Fibroblast of lung (primary cell): ENCODE results near the gene ORM2. TPM values are rescaled to one million over a fixed set of nuclear protein-coding genes. Genes with fewer than 3 reads are reported as not detected.

Experiments used
- DNase-seq, 2 donors: peaks; one replicate each; pipeline versions ENCODE4 v3.0.0 to v3.0.0-alpha.2; 2010; ENCODE audit warnings: low read depth in 2 of 2
- H2AFZ ChIP-seq: 2 replicates; pipeline ENCODE4 v1.5.1; 2012; ENCODE audit warnings: low read length, control low read depth, inconsistent platforms
- H3K27ac ChIP-seq: 2 replicates; pipeline ENCODE4 v1.5.1; 2011; ENCODE audit warnings: low read length, control low read depth; ENCODE audit not compliant: insufficient read depth
- H3K27me3 ChIP-seq: 2 replicates; pipeline ENCODE4 v1.5.1; 2011; ENCODE audit warnings: mild to moderate bottlenecking, low read length; ENCODE audit not compliant: control insufficient read depth, insufficient read depth
- H3K36me3 ChIP-seq: 2 replicates; pipeline ENCODE4 v1.5.1; 2011; ENCODE audit warnings: low read length; ENCODE audit not compliant: control insufficient read depth, insufficient read depth
- H3K4me1 ChIP-seq: 2 replicates; pipeline ENCODE4 v1.5.1; 2011; ENCODE audit warnings: low read length; ENCODE audit not compliant: control insufficient read depth, insufficient read depth; ENCODE audit errors: extremely low read depth
- H3K4me2 ChIP-seq: 2 replicates; pipeline ENCODE4 v1.5.1; 2011; ENCODE audit warnings: low read length, control low read depth; ENCODE audit not compliant: insufficient read depth; ENCODE audit errors: extremely low read depth
- H3K4me3 ChIP-seq, 4 experiments: fragments of 200-600 bp in 1 of 4; sonication (generic) in 1 of 4; replicated peaks in 1 of 4; 2 replicates each; pipeline ENCODE4 v1.5.1; 2011 to 2016; ENCODE audit warnings: low read length in 4 of 4, low read depth in 3 of 4, mild to moderate bottlenecking in 3 of 4, control low read depth in 2 of 4, inconsistent platforms in 1 of 4, mixed read lengths in 1 of 4; ENCODE audit not compliant: insufficient read depth in 1 of 4; ENCODE audit errors: control extremely low read depth in 1 of 4
- H3K79me2 ChIP-seq: 2 replicates; pipeline ENCODE4 v1.5.1; 2012; ENCODE audit warnings: mild to moderate bottlenecking, low read length, inconsistent platforms; ENCODE audit not compliant: control insufficient read depth, insufficient read depth
- H3K9ac ChIP-seq: 2 replicates; pipeline ENCODE4 v1.5.1; 2011; ENCODE audit warnings: mild to moderate bottlenecking, low read length, control low read depth; ENCODE audit not compliant: insufficient read depth
- H3K9me3 ChIP-seq: 2 replicates; pipeline ENCODE4 v1.5.1; 2012; ENCODE audit warnings: low read depth, low read length; ENCODE audit not compliant: control insufficient read depth, insufficient read depth
- H4K20me1 ChIP-seq: 2 replicates; pipeline ENCODE4 v1.5.1; 2011; ENCODE audit warnings: low read length; ENCODE audit not compliant: control insufficient read depth, insufficient read depth; ENCODE audit errors: extremely low read depth
- EZH2 ChIP-seq: IDR thresholded peaks from 2 replicates; pipeline ENCODE4 v1.5.1; 2012; ENCODE audit warnings: low read length, control low read depth, mild to moderate bottlenecking; ENCODE audit errors: missing control alignments
- polyA plus RNA-seq, 2 donors: library from polyadenylated mRNA; depleted of rRNA in 1 of 2; stranded (reverse) in 1 of 2; unstranded in 1 of 2; fragments of >200 nt; gene quantifications; 2 replicates each; pipeline ENCODE4 v1.2.1, GENCODE V29; 2011 to 2012; ENCODE audit warnings: missing spikeins in 1 of 2
- total RNA-seq: library from RNA; depleted of rRNA; stranded (reverse); fragments of >200 nt; gene quantifications from 2 replicates; pipeline ENCODE4 v1.2.1, GENCODE V29; 2014
- TF ChIP-seq, protein P1 (sequence below), 2 donors: IDR thresholded peaks in 1 of 2; conservative IDR thresholded peaks in 1 of 2; 1 replicate in 1 of 2; 2 replicates in 1 of 2; pipeline ENCODE4 v1.5.1; 2011 to 2012; ENCODE audit warnings: low read length in 2 of 2, control low read depth in 1 of 2, inconsistent platforms in 1 of 2, low read depth in 1 of 2, mild to moderate bottlenecking in 1 of 2

Gene ORM2
- total and polyA plus RNA-seq, 2 donors (not counting 1 experiment from before 2014, with no cell fraction given): not detected

GRCh38 chr9:114362394-114362793 lies 32.7 kb downstream of the ORM2 start:
- Histone ChIP-seq H2AFZ (no peak overlapping the region), H3K36me3 (peaks cover 16% of the 10 kb centered on the region), H3K9me3 (no peaks in the 10 kb centered on the region), H3K79me2 (no peaks in the 10 kb centered on the region), H3K4me1 (peaks cover 10% of the 10 kb centered on the region), H3K27ac (no peak overlapping the region), H4K20me1 (no peaks in the 10 kb centered on the region), H3K9ac (no peak overlapping the region), H3K4me3 (no peak overlapping the region), H3K4me2 (no peak overlapping the region), H3K27me3 (no peaks in the 10 kb centered on the region)
- TF ChIP-seq, protein P1, sequence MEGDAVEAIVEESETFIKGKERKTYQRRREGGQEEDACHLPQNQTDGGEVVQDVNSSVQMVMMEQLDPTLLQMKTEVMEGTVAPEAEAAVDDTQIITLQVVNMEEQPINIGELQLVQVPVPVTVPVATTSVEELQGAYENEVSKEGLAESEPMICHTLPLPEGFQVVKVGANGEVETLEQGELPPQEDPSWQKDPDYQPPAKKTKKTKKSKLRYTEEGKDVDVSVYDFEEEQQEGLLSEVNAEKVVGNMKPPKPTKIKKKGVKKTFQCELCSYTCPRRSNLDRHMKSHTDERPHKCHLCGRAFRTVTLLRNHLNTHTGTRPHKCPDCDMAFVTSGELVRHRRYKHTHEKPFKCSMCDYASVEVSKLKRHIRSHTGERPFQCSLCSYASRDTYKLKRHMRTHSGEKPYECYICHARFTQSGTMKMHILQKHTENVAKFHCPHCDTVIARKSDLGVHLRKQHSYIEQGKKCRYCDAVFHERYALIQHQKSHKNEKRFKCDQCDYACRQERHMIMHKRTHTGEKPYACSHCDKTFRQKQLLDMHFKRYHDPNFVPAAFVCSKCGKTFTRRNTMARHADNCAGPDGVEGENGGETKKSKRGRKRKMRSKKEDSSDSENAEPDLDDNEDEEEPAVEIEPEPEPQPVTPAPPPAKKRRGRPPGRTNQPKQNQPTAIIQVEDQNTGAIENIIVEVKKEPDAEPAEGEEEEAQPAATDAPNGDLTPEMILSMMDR (conservative IDR thresholded peaks at IDR 0.05 in 1 of 2, IDR thresholded peaks at IDR 0.05 in 1 of 2; ENCODE audit: low read depth in 1 of 2, low read length in 2 of 2): no peak
- no peak for TF ChIP-seq EZH2
- no peak for DNase-seq

DNA sequence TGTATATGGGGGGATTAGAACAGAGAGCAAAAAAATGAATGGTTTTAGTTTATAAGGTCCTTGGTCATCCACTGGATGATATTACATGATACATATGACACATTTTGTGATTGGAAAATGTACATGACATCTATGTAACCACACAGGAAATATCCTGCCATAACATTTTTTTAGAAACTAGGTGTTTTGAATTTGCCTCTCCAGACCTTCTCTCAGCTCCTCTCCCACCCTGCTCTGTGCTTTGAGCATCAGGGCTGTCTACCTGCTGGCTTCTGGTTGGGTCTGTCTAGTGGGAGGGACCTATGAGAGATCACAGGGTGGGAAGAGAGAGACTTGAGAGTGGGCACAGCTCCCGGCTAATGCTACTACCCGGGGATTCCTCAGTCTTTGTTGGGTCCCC lies 33.8 kb downstream of the ORM2 start:
- Histone ChIP-seq H3K79me2 (no peaks in the 10 kb centered on the region), H3K4me2 (no peak overlapping the region), H3K9me3 (no peaks in the 10 kb centered on the region), H2AFZ (no peak overlapping the region), H3K27me3 (no peaks in the 10 kb centered on the region), H3K4me1 (peaks cover 10% of the 10 kb centered on the region), H4K20me1 (no peaks in the 10 kb centered on the region), H3K4me3 (no peak overlapping the region), H3K27ac (no peak overlapping the region), H3K9ac (no peak overlapping the region), H3K36me3 (peaks cover 20% of the 10 kb centered on the region)
- TF ChIP-seq EZH2: no peak
- TF ChIP-seq, protein P1 (conservative IDR thresholded peaks at IDR 0.05 in 1 of 2, IDR thresholded peaks at IDR 0.05 in 1 of 2; ENCODE audit: low read depth in 1 of 2, low read length in 2 of 2): no peak
- no peak for DNase-seq

DNA sequence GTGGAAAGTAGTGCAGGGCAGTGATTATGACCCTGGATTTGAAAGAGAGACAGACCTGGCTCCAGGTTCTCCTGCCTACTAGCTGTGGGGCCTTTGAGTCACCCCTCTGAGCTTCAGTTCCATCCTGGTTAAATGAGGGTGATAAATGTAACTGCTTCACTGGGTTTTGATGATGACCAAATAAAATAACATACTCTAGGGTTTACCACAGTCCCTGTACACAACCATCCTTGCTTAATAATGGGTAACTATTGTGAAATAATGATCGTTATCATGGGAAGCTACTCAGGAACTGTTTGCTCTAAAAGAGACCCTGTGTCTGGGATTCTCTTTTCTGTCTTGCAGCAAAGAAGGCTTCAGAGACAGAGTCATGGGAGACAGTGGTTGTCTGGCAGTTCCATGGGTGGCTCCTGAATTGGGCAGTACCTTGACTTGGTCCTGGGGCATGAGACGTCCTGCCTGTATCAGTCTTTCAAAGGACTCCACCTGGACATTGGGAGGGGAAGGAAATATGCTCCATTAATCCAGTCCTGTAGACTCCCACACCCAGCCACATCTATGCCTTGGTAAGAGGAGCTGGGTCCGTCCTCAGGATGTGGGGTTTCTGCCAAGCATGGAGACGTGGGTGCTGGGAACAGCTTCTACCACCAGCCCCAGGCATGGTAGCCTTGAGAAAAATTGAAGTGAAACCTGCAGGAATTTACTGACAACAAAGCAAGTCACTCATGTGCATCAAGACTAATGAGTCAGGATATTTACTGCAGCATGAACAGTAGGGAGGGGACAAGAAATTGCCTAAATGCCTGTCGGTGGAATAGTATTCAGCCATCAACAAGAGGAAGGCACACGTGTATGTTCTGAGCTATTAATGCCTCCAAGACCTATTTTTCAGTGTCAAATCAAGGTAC lies 34.7 kb downstream of the ORM2 start:
- Histone ChIP-seq H3K27me3 (no peaks in the 10 kb centered on the region), H3K79me2 (no peaks in the 10 kb centered on the region), H3K4me2 (no peak overlapping the region), H3K4me1 (peaks cover 10% of the 10 kb centered on the region), H2AFZ (no peak overlapping the region), H3K36me3 (peaks cover 20% of the 10 kb centered on the region), H3K4me3 (no peak overlapping the region), H3K9ac (no peak overlapping the region), H4K20me1 (no peaks in the 10 kb centered on the region), H3K27ac (no peak overlapping the region), H3K9me3 (no peaks in the 10 kb centered on the region)
- DNase-seq: peak; percentile 88 to 91
- TF ChIP-seq, protein P1 (conservative IDR thresholded peaks at IDR 0.05 in 1 of 2, IDR thresholded peaks at IDR 0.05 in 1 of 2; ENCODE audit: low read depth in 1 of 2, low read length in 2 of 2): no peak
